Panc1 (cell line): ENCODE results near the gene ABHD16B. TPM values are rescaled to one million over a fixed set of nuclear protein-coding genes. Genes with fewer than 3 reads are reported as not detected.

Experiments
- ATAC-seq: fragments of 200-7000 bp; cut with Tn5 transposase; 2 replicates; pipeline ENCODE4 v1.9.1; 2020; ENCODE audit warnings: mild to moderate bottlenecking, moderate library complexity
- BruUV-seq: library from RNA; stranded (reverse); fragments of 400-500 nt; replicated peaks from 2 replicates; lab custom pipeline; 2021; lab: Mats Ljungman, UMichigan
- CTCF ChIA-PET: fragments of 300-600 bp; sonication (Branson Sonifier 250); formaldehyde crosslinking; loops from one replicate; lab custom pipeline; 2022; ENCODE audit warnings: antibody characterized with exemption; lab: Charles Lee
- POLR2A ChIA-PET: fragments of 300-600 bp; sonication (Branson Sonifier 250); formaldehyde crosslinking; loops from one replicate; lab custom pipeline; 2022; ENCODE audit warnings: antibody characterized with exemption; lab: Charles Lee
- DNase-seq: peaks from one replicate; pipeline ENCODE4 v3.0.0-alpha.2; 2010; ENCODE audit warnings: low read depth, low spot score
- H3K27ac ChIP-seq: 2 replicates; pipeline ENCODE4 v1.5.1; 2011; ENCODE audit warnings: mild to moderate bottlenecking, low read length, inconsistent platforms
- H3K27me3 ChIP-seq: fragments of 200-500 bp; sonication (Bioruptor generic); 2 replicates; pipeline ENCODE4 v1.6.0; 2014; ENCODE audit warnings: low read length, inconsistent platforms; ENCODE audit not compliant: control insufficient read depth, insufficient read depth
- H3K36me3 ChIP-seq: fragments of 200-500 bp; sonication (Bioruptor generic); 2 replicates; pipeline ENCODE4 v1.5.1; 2014; ENCODE audit warnings: inconsistent platforms, mild to moderate bottlenecking, low read length, moderate library complexity; ENCODE audit not compliant: control insufficient read depth, insufficient read depth
- H3K4me1 ChIP-seq: 2 replicates; pipeline ENCODE4 v1.5.1; 2011; ENCODE audit warnings: inconsistent platforms, mild to moderate bottlenecking, low read length, moderate library complexity; ENCODE audit not compliant: control insufficient read depth, insufficient read depth
- H3K4me3 ChIP-seq, 2 experiments: 2 replicates each; pipeline ENCODE4 v1.5.1; 2011 to 2012; ENCODE audit warnings: low read depth in 2 of 2, low read length in 2 of 2, mild to moderate bottlenecking in 2 of 2, inconsistent platforms in 1 of 2, moderate library complexity in 1 of 2
- H3K9me3 ChIP-seq: fragments of 200-500 bp; sonication (Bioruptor generic); 2 replicates; pipeline ENCODE4 v1.5.1; 2014; ENCODE audit warnings: low read depth, mild to moderate bottlenecking, inconsistent platforms, low read length, moderate library complexity; ENCODE audit not compliant: control insufficient read depth, insufficient read depth
- POLR2AphosphoS5 ChIP-seq: IDR thresholded peaks from 2 replicates; pipeline ENCODE4 v1.6.1; 2012; ENCODE audit warnings: mild to moderate bottlenecking, low read depth, low read length, moderate library complexity
- SIN3A ChIP-seq: IDR thresholded peaks from 2 replicates; pipeline ENCODE4 v1.6.1; 2012; ENCODE audit warnings: low read depth, mild to moderate bottlenecking, low read length, moderate library complexity, borderline replicate concordance; ENCODE audit not compliant: insufficient read depth
- TCF7L2 ChIP-seq: IDR thresholded peaks from 2 replicates; pipeline ENCODE4 v1.6.1; 2011; ENCODE audit warnings: mild to moderate bottlenecking, low read depth, low read length, inconsistent platforms
- in situ Hi-C: cut with HindIII; loops from 2 replicates; pipeline ENCODE4 v1.10.0; 2016; ENCODE audit warnings: low sequenced_read_pairs, low pct_unique_long_range_greater_than_20kb
- intact Hi-C: fragments of 100-400 bp; cut with micrococcal nuclease; formaldehyde crosslinking; loops from one replicate; pipeline ENCODE4 v1.10.0; 2022; ENCODE audit not compliant: unreplicated experiment
- total RNA-seq: library from RNA; stranded (reverse); gene quantifications from one replicate; pipeline ENCODE4 v1.2.1, GENCODE V29; 2021; ENCODE audit not compliant: unreplicated experiment
- TF ChIP-seq, protein P1 (sequence below): fragments of 450-650 bp; IDR thresholded peaks from 2 replicates; pipeline ENCODE4 v1.5.1; 2017; ENCODE audit warnings: mild to moderate bottlenecking
- TF ChIP-seq, protein P2 (sequence below), 2 experiments: IDR thresholded peaks; 2 replicates each; pipeline ENCODE4 v1.6.1; 2011 to 2012; ENCODE audit warnings: low read depth in 2 of 2, control low read depth in 1 of 2, low read length in 1 of 2, mild to moderate bottlenecking in 1 of 2, moderate library complexity in 1 of 2; ENCODE audit not compliant: insufficient read depth in 1 of 2

ABHD16B gene
- total RNA-seq, 1 experiment from 2014 or later: not detected

GRCh38 chr20:63886054-63886419 is 24.7 kb downstream of the ABHD16B start:
- POLR2A ChIA-PET: no interaction called here
- CTCF ChIA-PET: no interaction called here
- H3K4me3 ChIP-seq: no peak overlapping the region
- intact Hi-C loops: no loop called here
- no TSS peak for BruUV-seq
- no peaks in the 10 kb centered on the region for H3K27me3 ChIP-seq
- H3K9me3 ChIP-seq: no peaks in the 10 kb centered on the region
- H3K4me1 ChIP-seq: no peaks in the 10 kb centered on the region
- peaks cover 16% of the 10 kb centered on the region for H3K36me3 ChIP-seq
- ATAC-seq (no peak), DNase-seq (no peak)
- TF ChIP-seq POLR2AphosphoS5 (no peak), TCF7L2 (no peak), SIN3A (no peak)
- TF ChIP-seq, protein P1, sequence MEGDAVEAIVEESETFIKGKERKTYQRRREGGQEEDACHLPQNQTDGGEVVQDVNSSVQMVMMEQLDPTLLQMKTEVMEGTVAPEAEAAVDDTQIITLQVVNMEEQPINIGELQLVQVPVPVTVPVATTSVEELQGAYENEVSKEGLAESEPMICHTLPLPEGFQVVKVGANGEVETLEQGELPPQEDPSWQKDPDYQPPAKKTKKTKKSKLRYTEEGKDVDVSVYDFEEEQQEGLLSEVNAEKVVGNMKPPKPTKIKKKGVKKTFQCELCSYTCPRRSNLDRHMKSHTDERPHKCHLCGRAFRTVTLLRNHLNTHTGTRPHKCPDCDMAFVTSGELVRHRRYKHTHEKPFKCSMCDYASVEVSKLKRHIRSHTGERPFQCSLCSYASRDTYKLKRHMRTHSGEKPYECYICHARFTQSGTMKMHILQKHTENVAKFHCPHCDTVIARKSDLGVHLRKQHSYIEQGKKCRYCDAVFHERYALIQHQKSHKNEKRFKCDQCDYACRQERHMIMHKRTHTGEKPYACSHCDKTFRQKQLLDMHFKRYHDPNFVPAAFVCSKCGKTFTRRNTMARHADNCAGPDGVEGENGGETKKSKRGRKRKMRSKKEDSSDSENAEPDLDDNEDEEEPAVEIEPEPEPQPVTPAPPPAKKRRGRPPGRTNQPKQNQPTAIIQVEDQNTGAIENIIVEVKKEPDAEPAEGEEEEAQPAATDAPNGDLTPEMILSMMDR: no peak
- TF ChIP-seq, protein P2, sequence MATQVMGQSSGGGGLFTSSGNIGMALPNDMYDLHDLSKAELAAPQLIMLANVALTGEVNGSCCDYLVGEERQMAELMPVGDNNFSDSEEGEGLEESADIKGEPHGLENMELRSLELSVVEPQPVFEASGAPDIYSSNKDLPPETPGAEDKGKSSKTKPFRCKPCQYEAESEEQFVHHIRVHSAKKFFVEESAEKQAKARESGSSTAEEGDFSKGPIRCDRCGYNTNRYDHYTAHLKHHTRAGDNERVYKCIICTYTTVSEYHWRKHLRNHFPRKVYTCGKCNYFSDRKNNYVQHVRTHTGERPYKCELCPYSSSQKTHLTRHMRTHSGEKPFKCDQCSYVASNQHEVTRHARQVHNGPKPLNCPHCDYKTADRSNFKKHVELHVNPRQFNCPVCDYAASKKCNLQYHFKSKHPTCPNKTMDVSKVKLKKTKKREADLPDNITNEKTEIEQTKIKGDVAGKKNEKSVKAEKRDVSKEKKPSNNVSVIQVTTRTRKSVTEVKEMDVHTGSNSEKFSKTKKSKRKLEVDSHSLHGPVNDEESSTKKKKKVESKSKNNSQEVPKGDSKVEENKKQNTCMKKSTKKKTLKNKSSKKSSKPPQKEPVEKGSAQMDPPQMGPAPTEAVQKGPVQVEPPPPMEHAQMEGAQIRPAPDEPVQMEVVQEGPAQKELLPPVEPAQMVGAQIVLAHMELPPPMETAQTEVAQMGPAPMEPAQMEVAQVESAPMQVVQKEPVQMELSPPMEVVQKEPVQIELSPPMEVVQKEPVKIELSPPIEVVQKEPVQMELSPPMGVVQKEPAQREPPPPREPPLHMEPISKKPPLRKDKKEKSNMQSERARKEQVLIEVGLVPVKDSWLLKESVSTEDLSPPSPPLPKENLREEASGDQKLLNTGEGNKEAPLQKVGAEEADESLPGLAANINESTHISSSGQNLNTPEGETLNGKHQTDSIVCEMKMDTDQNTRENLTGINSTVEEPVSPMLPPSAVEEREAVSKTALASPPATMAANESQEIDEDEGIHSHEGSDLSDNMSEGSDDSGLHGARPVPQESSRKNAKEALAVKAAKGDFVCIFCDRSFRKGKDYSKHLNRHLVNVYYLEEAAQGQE (IDR thresholded peaks at IDR 0.05; ENCODE audit: insufficient read depth in 1 of 2, low read depth in 2 of 2, low read length in 1 of 2): no peak
- H3K27ac ChIP-seq: no peak overlapping the region
- in situ Hi-C loops: no loop called here

- no peaks in the 10 kb centered on the region for H3K4me1 ChIP-seq
- ATAC-seq: no peak
- DNase-seq: no peak
- POLR2A ChIA-PET: no interaction called here
- no peak overlapping the region for H3K27ac ChIP-seq
- no peaks in the 10 kb centered on the region for H3K9me3 ChIP-seq
- intact Hi-C loops (no loop called here), in situ Hi-C loops (no loop called here)
- H3K4me3 ChIP-seq: no peak overlapping the region
- CTCF ChIA-PET: no interaction called here
- TF ChIP-seq, protein P1: no peak
- TF ChIP-seq SIN3A: no peak
- no peak for TF ChIP-seq POLR2AphosphoS5
- TF ChIP-seq, protein P2 (IDR thresholded peaks at IDR 0.05; ENCODE audit: insufficient read depth in 1 of 2, low read depth in 2 of 2, low read length in 1 of 2): no peak
- TF ChIP-seq TCF7L2: no peak
- no TSS peak for BruUV-seq
- peaks cover 16% of the 10 kb centered on the region for H3K36me3 ChIP-seq
- no peaks in the 10 kb centered on the region for H3K27me3 ChIP-seq
Observed at GRCh38 chr20:63886921-63887320, 25.6 kb downstream of the ABHD16B start.
